ENCODE measurements around the gene IPO4.

The IPO4 gene

DNA sequence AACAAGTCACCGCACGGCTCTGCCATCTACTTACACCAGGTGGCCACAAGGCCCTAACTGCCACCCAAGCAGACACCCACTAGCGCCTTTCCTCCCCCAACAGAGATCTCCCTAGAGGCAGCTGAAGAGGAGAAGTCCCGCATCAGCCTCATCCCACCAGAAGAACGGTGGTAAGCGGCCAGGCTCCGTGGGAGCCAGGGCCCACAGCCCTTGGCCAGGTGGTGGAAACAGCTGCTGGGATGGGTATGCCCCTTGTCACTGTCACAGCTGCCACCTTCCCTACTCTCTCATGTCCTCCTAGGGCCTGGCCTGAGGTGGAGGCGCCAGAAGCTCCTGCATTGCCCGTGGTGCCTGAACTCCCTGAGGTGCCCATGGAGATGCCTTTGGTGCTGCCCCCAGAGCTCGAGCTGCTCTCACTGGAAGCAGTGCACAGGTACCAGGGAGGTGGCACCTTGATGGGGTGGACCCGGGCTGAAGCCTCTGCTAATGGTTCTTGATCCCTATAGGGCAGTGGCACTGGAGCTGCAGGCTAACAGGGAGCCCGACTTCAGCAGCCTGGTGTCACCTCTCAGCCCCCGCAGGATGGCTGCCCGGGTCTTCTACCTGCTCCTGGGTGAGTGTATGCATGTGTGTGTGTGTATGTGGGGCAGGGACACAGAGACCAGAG, 9.2 kb downstream of the IPO4 start:
- H3K27ac ChIP-seq: no peak overlapping the region

DNA sequence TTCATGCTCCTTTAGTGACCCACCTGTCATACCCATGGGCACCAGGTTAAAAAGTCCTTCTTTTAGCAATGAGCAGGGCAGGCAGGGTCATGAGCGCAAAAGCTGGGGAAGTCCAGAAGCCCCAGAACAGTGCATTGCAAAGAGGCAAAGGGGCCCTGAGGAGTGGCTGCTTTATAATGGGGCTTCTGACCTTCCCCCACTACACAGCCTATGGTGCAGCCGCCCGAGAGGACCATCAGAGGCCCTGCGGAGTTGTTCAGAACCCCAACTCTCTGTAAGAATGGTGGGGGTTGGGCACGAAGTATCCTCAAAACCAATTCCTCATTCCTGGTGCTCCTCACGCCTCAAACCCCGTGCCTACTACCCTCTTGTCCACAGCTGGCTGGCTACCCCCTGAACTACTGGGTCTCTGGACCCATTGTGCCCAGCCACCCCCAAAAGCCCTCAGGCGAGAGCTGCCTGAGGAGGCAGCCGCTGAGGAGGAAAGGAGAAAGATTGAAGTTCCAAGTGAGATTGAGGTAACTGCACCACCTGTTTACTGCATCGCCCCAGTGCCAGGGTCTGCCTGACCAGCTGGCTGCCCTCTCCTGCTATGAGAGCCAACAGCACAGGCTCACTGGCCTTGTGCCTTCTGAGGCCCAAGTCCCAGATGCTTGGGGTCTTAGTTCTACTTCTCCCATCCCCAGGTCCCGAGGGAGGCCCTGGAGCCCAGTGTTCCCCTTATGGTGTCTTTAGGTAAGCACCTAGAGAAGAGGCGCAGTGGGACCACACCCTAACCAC, 10.0 kb downstream of the IPO4 start:
- TF ChIP-seq ZFX (IDR thresholded peaks at IDR 0.05): no peak
- TF ChIP-seq, protein P1, sequence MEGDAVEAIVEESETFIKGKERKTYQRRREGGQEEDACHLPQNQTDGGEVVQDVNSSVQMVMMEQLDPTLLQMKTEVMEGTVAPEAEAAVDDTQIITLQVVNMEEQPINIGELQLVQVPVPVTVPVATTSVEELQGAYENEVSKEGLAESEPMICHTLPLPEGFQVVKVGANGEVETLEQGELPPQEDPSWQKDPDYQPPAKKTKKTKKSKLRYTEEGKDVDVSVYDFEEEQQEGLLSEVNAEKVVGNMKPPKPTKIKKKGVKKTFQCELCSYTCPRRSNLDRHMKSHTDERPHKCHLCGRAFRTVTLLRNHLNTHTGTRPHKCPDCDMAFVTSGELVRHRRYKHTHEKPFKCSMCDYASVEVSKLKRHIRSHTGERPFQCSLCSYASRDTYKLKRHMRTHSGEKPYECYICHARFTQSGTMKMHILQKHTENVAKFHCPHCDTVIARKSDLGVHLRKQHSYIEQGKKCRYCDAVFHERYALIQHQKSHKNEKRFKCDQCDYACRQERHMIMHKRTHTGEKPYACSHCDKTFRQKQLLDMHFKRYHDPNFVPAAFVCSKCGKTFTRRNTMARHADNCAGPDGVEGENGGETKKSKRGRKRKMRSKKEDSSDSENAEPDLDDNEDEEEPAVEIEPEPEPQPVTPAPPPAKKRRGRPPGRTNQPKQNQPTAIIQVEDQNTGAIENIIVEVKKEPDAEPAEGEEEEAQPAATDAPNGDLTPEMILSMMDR (conservative IDR thresholded peaks at IDR 0.05): no peak
- H3K27ac ChIP-seq: no peak overlapping the region

More for the DNA sequence above, 9.2 kb downstream of the IPO4 start:
- no peak for TF ChIP-seq ZFX (IDR thresholded peaks at IDR 0.05)
- TF ChIP-seq, protein P1 (conservative IDR thresholded peaks at IDR 0.05): no peak

DNA sequence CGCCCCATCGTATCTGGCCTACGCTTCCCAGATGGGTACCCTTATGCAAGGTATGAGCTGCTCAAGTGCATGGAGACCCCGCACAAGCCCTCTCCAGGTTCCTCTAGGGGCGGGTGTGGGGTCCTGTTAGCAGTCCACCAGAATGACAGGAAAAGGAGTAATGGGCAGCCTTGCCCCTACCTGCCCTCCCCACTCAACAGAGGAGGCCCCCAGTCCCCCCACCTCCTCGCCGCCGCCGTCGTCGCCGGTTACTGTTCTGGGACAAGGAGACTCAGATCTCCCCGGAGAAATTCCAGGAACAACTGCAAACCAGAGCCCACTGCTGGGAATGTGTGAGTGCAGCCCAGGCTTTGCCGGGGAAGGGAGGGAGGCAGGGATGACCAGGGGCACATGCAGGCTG, 10.7 kb downstream of the IPO4 start:
- TF ChIP-seq, protein P1 (conservative IDR thresholded peaks at IDR 0.05): no peak
- TF ChIP-seq ZFX (IDR thresholded peaks at IDR 0.05): no peak

DNA sequence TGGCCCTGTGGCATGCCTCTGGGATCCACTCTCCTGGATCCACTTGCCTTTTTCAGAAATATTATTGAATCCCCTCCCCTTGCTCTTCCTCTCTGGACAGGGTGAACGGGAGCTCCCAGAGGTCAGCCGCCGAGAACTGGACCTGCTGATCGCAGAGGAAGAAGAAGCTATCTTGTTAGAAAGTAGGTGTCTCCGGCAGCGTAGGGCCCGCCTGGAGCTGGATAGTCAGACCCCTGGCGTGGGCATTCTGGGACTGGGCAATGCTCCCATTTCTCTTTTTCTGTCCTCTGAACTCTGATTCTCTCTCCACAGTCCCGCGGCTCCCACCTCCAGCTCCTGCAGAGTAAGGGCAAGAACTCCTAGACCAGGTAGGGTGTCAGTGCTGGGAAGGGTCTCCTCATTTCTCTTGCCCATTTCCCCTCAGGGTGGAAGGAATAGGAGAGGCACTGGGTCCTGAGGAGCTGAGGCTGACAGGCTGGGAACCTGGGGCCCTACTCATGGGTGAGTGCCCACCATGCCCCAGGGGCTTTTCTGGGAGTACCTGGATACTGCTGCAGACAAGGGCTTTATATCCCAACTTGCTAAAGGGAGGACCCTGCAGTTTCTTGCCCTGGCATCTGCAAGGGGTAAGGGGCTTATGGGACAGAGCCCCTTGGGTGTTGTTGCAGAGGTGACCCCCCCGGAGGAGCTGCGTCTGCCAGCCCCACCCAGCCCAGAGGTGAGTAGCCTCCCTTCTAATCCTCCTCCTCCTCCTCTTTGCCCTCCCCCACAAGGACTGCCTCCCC, 11.4 kb downstream of the IPO4 start:
- H3K27ac ChIP-seq: no peak overlapping the region

More for the DNA sequence above, 10.7 kb downstream of the IPO4 start:
- H3K27ac ChIP-seq: no peak overlapping the region

DNA sequence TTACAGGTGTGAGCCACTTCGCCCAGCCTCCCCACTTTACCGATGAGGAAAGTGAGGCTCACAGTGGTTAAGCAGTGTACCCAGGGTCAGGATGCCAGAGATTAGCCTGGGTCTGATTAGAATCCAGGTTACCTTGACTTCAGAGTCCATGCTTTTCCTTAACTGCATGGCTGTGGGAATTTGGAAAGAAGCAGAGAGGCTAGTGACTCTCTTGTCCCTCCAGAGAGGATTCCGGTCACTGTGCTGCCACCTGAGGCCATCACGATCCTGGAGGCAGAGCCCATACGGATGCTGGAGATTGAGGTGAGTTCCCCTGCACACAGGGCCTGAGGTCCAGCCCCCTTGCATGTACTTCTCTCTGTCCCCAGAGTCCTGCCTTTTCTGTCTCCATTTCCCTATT, 12.0 kb downstream of the IPO4 start:
- TF ChIP-seq, protein P1 (conservative IDR thresholded peaks at IDR 0.05): no peak
- no peak for TF ChIP-seq ZFX (IDR thresholded peaks at IDR 0.05)
- H3K27ac ChIP-seq: no peak overlapping the region

More for the DNA sequence above, 11.4 kb downstream of the IPO4 start:
- TF ChIP-seq, protein P1 (conservative IDR thresholded peaks at IDR 0.05): no peak
- no peak for TF ChIP-seq ZFX (IDR thresholded peaks at IDR 0.05)

DNA sequence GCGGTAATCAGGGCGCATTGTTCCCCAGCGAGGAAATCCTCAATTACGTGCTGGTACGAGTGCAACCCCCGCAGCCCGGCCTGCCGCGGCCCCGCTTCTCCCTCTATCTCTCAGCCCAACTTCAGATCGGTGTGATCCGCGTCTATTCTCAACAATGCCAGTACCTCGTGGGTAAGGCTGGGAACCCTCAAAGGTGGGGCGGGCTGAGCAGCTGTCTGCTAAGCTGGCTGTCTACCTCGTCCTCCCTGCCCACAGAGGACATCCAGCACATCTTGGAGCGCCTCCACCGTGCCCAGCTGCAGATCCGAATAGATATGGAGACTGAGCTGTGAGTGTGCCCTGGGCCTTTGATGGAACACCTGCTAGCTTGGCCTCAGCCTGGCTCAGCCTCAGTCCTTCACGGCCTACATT, 15.7 kb downstream of the IPO4 start:
- TF ChIP-seq, protein P1 (conservative IDR thresholded peaks at IDR 0.05): no peak
- no peak for TF ChIP-seq ZFX (IDR thresholded peaks at IDR 0.05)
- no peak overlapping the region for H3K27ac ChIP-seq

Data from C4-2B (cell line).